NCI-H345 (cell line): ENCODE data around the gene TMEM182.

Source experiments
- DNase-seq: peaks from one replicate; lab custom pipeline; 2025; lab: John Stamatoyannopoulos, UW

The TMEM182 gene

GRCh38 chr2:102801858-102802699 lies 40.2 kb downstream of the TMEM182 start:
- DNase-seq, result no peak

GRCh38 chr2:102803041-102803896 lies 41.4 kb downstream of the TMEM182 start:
- DNase-seq, result no peak

DNA sequence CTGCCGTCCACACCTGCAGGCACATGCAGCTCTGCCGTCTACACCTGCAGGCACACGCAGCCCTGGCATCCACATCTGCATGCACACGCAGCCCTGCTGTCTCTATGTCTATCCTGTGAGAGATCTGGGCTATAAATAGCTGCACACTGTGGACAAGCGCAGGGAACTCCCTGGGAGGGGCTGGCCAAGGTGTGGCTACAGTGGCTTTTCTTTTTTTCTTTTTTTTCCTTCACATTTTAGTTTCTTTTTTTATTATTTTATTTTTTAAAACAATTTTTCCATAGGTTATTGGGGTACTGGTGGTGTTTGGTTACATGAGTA lies 42.0 kb downstream of the TMEM182 start:
- no peak for DNase-seq

DNA sequence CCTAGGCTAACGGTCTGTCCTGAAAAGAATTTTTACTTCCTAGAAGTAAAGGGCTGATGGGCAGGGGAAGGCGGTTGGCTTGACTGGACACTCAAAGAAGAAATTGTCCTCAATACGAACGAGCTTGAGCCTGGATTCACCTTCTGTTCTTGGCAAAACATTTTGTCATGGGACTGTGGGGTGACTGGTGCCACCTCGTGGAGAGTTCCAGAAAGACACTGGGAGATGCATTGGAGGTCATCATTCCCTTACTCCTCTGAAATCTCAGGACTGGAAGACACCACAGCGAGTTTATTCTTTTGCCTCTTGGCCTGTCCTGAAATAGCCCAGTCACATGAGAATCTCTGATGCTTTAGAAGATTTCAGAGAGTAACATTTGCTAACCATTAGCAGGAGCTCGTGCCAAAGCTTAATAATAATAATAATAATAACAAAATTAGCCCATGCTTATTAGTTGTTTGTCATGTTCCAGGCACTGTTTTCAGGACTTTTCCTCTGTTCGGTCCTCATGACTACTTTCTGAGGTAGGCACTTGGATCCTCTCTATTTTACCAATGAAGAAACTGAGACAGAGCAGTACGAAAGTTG lies 44.5 kb downstream of the TMEM182 start:
- peak; percentile 48 for DNase-seq

GRCh38 chr2:102809291-102810189 lies 47.7 kb downstream of the TMEM182 start:
- no peak for DNase-seq

DNA sequence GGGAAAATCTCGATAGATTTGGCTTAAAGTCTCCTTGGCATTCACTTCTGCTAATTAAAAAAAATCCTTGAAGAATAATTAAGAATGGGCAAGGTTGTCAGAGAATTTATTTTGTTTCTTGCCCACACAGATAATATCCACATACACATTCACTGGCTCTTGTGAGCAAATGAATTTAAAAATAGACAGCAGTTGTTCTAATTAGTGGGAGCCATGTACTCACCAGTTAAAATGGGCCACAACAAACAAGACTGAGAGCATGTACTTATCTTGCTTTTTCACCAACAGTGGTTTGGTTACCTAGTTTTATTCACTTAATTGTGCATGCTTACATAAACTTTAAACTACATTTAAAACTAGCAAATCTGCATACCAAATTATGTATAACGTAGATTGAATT lies 53.5 kb downstream of the TMEM182 start:
- no peak for DNase-seq

DNA sequence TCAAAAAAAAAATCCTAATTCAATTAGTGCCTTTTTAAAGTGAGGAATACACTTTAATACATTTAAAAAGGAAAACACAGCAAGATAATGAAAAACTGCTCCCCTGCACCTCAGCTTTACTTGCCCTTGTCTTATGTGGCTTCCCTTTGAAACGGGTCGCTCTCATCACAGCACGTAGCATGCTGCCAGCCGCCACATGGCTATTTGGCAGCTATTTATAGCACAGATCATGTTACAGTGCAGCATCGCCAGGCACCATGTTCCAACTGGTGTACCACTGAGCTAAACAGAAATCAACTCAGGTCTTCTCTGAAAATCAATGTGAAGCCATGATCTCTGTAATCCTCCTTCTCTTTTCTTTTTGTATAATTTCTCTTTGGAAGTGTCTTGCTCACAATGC lies 65.1 kb downstream of the TMEM182 start:
- DNase-seq, result peak; percentile 90

- DNase-seq, result no peak
Measured at GRCh38 chr2:102832789-102833188, 71.0 kb downstream of the TMEM182 start.

DNA sequence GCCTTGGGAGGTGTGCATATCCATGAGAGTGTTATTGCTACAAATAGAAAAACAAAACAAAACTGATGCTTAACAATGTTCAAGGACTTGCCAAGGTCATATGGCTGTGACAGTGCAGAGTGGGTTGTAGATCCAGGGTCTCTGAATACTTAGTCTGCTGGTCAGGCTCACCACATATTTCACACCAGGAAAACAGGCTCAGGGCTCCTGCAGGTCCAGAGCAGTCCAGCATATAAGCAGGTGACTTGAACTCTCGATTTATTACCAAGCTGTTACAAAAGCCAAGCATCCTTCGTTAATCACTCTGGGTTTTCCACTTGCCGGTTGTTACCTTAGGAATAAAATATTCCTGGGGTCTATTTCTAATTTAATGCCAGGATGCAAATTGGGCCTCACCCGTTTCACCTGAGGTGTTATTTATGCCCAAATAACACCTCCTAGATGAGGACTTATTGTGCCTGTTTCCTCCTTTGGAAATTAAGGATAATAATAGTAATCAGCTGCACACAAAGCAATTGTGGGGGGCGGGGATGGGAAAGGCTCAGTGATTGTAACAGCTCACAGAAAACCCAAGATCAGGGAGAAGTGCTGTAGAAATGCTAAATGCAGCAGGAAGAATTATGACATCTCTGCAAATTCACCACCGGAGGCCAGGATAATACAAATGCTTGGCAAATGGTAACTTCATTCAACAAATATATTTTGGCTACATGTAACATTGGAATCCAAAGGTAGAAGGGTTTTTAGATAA lies 72.9 kb downstream of the TMEM182 start:
- no peak for DNase-seq

- DNase-seq, result no peak
Measured at GRCh38 chr2:102837626-102838198, 75.9 kb downstream of the TMEM182 start.

GRCh38 chr2:102839668-102840388 lies 78.0 kb downstream of the TMEM182 start:
- peak; percentile 73 for DNase-seq

GRCh38 chr2:102841107-102841840 lies 79.4 kb downstream of the TMEM182 start:
- peak; percentile 35 for DNase-seq

DNA sequence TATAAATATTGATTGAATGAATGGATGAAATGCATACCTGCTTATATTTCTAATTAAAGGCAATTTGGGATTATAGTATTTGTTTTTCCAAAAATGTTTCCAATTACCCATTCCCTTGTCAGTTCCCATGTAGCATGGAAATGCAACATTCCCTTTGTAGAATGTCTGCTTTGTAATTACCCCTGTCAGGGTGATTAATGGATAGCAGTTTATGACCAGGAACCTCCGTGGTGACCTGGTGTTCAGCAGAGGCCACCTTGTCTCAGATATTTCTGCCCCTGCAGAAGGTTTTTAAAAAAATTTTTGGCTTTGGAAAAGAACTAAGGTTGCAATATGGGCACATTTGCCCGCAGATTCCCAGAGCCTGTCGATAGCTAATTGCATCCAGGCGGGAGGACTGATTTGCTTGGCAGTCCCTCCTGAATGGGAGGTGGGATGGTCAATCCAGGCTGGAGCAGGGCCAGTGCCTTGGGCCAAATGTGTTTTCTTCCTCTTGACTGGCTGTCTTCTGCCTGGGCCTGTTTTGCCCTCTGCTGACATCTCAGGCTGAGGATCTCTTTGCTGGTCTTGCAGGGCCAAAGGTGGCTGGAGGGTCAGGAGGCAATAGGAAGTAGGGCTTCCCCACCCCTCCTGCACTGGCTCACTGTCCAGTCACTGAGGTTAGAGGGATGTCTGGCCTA lies 82.1 kb downstream of the TMEM182 start:
- DNase-seq, result no peak

DNA sequence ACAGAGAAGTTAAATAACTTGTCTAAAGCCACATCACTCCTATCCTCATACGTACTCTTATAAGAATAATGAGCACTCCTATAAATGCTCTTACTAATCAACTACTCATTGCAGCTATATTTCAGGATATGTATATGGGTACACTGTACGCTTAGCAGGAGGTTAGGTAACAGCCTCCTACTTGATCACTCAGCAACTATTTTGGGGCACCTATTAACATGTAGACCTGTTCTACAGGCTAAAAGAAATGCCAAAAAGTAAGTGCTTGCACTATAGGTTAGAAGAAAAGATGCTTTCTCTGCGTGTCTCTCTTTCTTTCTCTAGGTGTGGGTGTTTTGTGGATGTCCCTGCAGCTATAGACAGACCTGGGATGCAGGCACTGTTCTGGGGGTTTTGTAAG lies 83.1 kb downstream of the TMEM182 start:
- DNase-seq, result no peak

GRCh38 chr2:102848366-102848839 lies 86.6 kb downstream of the TMEM182 start:
- peak; percentile 90 for DNase-seq

GRCh38 chr2:102850888-102851287 lies 89.1 kb downstream of the TMEM182 start:
- DNase-seq, result no peak

DNA sequence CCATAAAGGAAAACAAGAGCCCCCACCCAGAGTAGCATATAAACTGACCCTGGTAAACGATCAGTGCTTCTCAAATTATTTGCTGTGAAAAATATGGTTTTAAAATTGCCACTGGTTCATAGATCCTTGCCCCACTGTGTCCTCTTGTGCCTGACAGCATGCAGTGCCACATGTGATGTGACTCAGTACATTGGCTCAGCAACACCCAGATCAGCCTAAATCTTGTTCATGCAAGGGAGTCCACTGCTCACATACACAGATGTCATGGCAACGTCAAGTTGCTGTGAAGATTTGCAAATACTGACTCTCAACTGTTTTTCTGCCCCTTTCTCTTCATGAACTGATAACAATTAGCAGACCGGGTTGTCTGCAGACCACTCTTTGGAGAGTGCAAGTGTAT lies 91.0 kb downstream of the TMEM182 start:
- DNase-seq, result no peak
